Caco-2 (cell line): ENCODE measurements around the gene AAK1. TPM values are rescaled to one million over a fixed set of nuclear protein-coding genes. Genes with fewer than 3 reads are reported as not detected.
"Not testable (repeated sequence)": the region's sequence is repeated elsewhere in the genome, so short reads cannot be mapped to it uniquely, and the experiment has no call there.

Experiments
- BruUV-seq: library from RNA; stranded (reverse); fragments of 400-500 nt; replicated peaks from 2 replicates; lab custom pipeline; 2021; lab: Mats Ljungman, UMichigan
- CTCF ChIA-PET: fragments of 300-600 bp; sonication (Branson Sonifier 250); formaldehyde crosslinking; loops from one replicate; lab custom pipeline; 2022; ENCODE audit warnings: antibody characterized with exemption; lab: Charles Lee
- POLR2A ChIA-PET: fragments of 300-600 bp; sonication (Branson Sonifier 250); formaldehyde crosslinking; loops from one replicate; lab custom pipeline; 2022; ENCODE audit warnings: antibody characterized with exemption; lab: Charles Lee
- DNase-seq, 2 experiments: peaks; one replicate each; pipeline versions ENCODE4 v3.0.0 to v3.0.0-alpha.2; 2020 to 2022
- H3K27me3 ChIP-seq: replicated peaks from 2 replicates; pipeline ENCODE4 v1.6.0; 2011; ENCODE audit warnings: low read length; ENCODE audit not compliant: control insufficient read depth, insufficient read depth
- H3K36me3 ChIP-seq: 2 replicates; pipeline ENCODE4 v1.5.1; 2011; ENCODE audit warnings: low read length; ENCODE audit not compliant: control insufficient read depth, insufficient read depth
- H3K4me1 ChIP-seq: fragments of 250-450 bp; sonication (Bioruptor Pico); 2 replicates; pipeline ENCODE4 v1.5.1; 2020; ENCODE audit warnings: mild to moderate bottlenecking
- H3K4me3 ChIP-seq: 2 replicates; pipeline ENCODE4 v1.5.1; 2011; ENCODE audit warnings: low read depth, mild to moderate bottlenecking, control low read depth, low read length
- H3K9me3 ChIP-seq: fragments of 250-450 bp; sonication (Bioruptor Pico); 2 replicates; pipeline ENCODE4 v1.5.1; 2020; ENCODE audit warnings: mild to moderate bottlenecking, moderate library complexity
- H3K27ac Mint-ChIP-seq: one replicate; pipeline ENCODE4 v1.8.0; 2022; ENCODE audit warnings: mixed read lengths; ENCODE audit not compliant: unreplicated experiment
- H3K27me3 Mint-ChIP-seq: one replicate; pipeline ENCODE4 v1.8.0; 2022; ENCODE audit warnings: mixed read lengths; ENCODE audit not compliant: insufficient read depth, unreplicated experiment
- H3K36me3 Mint-ChIP-seq: one replicate; pipeline ENCODE4 v1.8.0; 2022; ENCODE audit warnings: mild to moderate bottlenecking, mixed read lengths; ENCODE audit not compliant: insufficient read depth, unreplicated experiment
- H3K4me1 Mint-ChIP-seq: one replicate; pipeline ENCODE4 v1.8.0; 2022; ENCODE audit warnings: low read depth, mixed read lengths; ENCODE audit not compliant: unreplicated experiment
- H3K4me3 Mint-ChIP-seq: one replicate; pipeline ENCODE4 v1.8.0; 2022; ENCODE audit warnings: mild to moderate bottlenecking, moderate library complexity, mixed read lengths; ENCODE audit not compliant: unreplicated experiment
- H3K9me3 Mint-ChIP-seq: one replicate; pipeline ENCODE4 v1.8.0; 2022; ENCODE audit warnings: mixed read lengths; ENCODE audit not compliant: unreplicated experiment
- intact Hi-C: fragments of 100-400 bp; cut with micrococcal nuclease; formaldehyde crosslinking; loops from one replicate; pipeline ENCODE4 v1.10.0; 2022; ENCODE audit not compliant: unreplicated experiment
- total RNA-seq: library from RNA; stranded (reverse); gene quantifications from 2 replicates; pipeline ENCODE4 v1.2.3, GENCODE V29; 2022
- TF ChIP-seq, protein P1 (sequence below), 2 experiments: fragments of 200-600 bp in 1 of 2; IDR thresholded peaks; 1 replicate in 1 of 2; 2 replicates in 1 of 2; pipeline versions ENCODE4 v1.5.1 to v1.8.0; 2011 to 2022; ENCODE audit warnings: antibody characterized with exemption in 1 of 2, control low read depth in 1 of 2, inconsistent platforms in 1 of 2, low read depth in 1 of 2, low read length in 1 of 2, mild to moderate bottlenecking in 1 of 2, moderate library complexity in 1 of 2; ENCODE audit not compliant: insufficient read depth in 1 of 2, severe bottlenecking in 1 of 2, unreplicated experiment in 1 of 2

AAK1 gene
- total RNA-seq, 1 experiment from 2014 or later = 39.7 TPM

DNA sequence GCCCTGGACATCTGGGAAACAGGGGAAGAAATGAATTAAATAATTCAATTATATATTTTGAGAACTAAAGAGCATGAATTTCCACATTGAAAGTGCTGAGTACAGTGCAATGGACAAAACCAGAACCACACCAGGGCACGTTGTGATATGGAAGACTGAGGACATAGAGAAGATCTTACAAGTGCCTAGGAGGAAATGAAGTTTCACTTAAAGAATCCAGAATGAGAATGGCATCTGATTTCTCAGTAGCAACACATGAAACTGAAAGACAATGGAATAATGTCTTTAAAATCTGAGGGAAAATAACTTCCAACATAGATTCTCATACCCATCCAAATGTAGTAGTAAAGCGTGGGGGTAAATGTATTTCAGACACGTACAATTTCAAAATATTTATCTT is 20.3 kb upstream of the AAK1 start:
- Mint-ChIP-seq H3K4me3 (no peak overlapping the region), H3K36me3 (no peaks in the 10 kb centered on the region), H3K27ac (no peak overlapping the region), H3K9me3 (peaks cover 9% of the 10 kb centered on the region), H3K4me1 (peaks cover 32% of the 10 kb centered on the region), H3K27me3 (no peaks in the 10 kb centered on the region)
- ChIA-PET CTCF (no interaction called here), POLR2A (no interaction called here)
- H3K4me1 ChIP-seq = peaks cover 34% of the 10 kb centered on the region
- H3K4me3 ChIP-seq = no peak overlapping the region
- BruUV-seq = no TSS peak
- H3K27me3 ChIP-seq = no peaks in the 10 kb centered on the region
- H3K9me3 ChIP-seq = peaks cover 9% of the 10 kb centered on the region; the same call in 1 of the 2 replicates
- TF ChIP-seq, protein P1, sequence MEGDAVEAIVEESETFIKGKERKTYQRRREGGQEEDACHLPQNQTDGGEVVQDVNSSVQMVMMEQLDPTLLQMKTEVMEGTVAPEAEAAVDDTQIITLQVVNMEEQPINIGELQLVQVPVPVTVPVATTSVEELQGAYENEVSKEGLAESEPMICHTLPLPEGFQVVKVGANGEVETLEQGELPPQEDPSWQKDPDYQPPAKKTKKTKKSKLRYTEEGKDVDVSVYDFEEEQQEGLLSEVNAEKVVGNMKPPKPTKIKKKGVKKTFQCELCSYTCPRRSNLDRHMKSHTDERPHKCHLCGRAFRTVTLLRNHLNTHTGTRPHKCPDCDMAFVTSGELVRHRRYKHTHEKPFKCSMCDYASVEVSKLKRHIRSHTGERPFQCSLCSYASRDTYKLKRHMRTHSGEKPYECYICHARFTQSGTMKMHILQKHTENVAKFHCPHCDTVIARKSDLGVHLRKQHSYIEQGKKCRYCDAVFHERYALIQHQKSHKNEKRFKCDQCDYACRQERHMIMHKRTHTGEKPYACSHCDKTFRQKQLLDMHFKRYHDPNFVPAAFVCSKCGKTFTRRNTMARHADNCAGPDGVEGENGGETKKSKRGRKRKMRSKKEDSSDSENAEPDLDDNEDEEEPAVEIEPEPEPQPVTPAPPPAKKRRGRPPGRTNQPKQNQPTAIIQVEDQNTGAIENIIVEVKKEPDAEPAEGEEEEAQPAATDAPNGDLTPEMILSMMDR (IDR thresholded peaks at IDR 0.05; ENCODE audit: insufficient read depth in 1 of 2, low read depth in 1 of 2, low read length in 1 of 2, severe bottlenecking in 1 of 2, unreplicated experiment in 1 of 2) = no peak
- intact Hi-C loops = no loop called here
- H3K36me3 ChIP-seq = no peaks in the 10 kb centered on the region
- no peak for DNase-seq

DNA sequence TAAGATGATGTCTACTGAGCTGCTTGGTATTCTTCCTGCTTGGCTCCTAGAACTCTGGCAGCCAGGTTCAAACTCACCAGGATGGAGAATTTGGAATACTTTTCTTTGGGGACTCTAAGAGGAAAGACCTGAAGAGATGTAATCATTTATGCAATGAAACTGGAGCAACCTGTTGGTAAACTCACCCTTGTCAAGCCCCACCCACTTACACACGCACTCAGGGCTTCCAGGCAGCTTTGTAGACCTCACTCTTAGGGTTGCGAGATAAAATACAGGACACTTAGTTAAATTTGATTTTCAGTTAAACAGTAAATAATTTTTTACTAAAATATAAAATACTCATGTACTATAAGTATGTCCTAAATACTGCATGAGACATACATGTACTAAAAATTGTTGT is 19.0 kb upstream of the AAK1 start:
- intact Hi-C loops, CTCF ChIA-PET, H3K27ac Mint-ChIP-seq, POLR2A ChIA-PET, BruUV-seq, H3K9me3 ChIP-seq, H3K36me3 Mint-ChIP-seq, DNase-seq, H3K36me3 ChIP-seq, H3K4me3 ChIP-seq, H3K27me3 Mint-ChIP-seq, H3K4me3 Mint-ChIP-seq, H3K27me3 ChIP-seq, H3K9me3 Mint-ChIP-seq: not testable (repeated sequence)
- peaks cover 24% of the 10 kb centered on the region for H3K4me1 ChIP-seq
- peaks cover 27% of the 10 kb centered on the region for H3K4me1 Mint-ChIP-seq

DNA sequence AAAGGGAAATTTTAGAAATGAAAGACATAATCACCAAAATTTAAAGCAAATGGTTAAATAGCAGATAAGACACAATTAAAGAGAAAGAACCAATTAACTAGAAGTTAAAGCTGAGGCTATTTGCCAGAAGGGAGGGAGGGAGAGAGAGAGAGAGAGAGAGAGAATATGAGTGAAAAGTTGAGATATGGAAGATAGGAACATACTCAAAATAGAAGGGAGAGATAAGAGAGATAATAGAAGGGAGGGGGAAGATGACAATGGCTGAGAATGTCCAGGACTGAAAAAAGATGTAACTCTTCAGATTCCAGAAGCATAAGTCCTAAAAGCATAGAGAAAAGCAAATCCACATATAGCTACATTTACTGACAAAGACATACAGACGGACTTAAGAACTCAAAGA is 17.1 kb upstream of the AAK1 start:
- Histone ChIP-seq H3K9me3 (peaks cover 9% of the 10 kb centered on the region; the same call in 1 of the 2 replicates), H3K36me3 (no peaks in the 10 kb centered on the region), H3K4me3 (no peak overlapping the region), H3K27me3 (no peaks in the 10 kb centered on the region), H3K4me1 (peaks cover 22% of the 10 kb centered on the region)
- ChIA-PET POLR2A (interaction anchor here (0.6 kb wide), 1 partner anchor 139 kb away, joined by 6 read pairs; no protein-coding TSS in a partner anchor), CTCF (no interaction called here)
- H3K4me1 Mint-ChIP-seq = peaks cover 23% of the 10 kb centered on the region
- DNase-seq = no peak
- no peak overlapping the region for H3K27ac Mint-ChIP-seq
- H3K27me3 Mint-ChIP-seq = no peaks in the 10 kb centered on the region
- H3K9me3 Mint-ChIP-seq = peaks cover 9% of the 10 kb centered on the region
- H3K36me3 Mint-ChIP-seq = no peaks in the 10 kb centered on the region
- TF ChIP-seq, protein P1 (IDR thresholded peaks at IDR 0.05; ENCODE audit: insufficient read depth in 1 of 2, low read depth in 1 of 2, low read length in 1 of 2, severe bottlenecking in 1 of 2, unreplicated experiment in 1 of 2) = no peak
- no TSS peak for BruUV-seq
- H3K4me3 Mint-ChIP-seq = no peak overlapping the region
- intact Hi-C loops = no loop called here
